NT2/D1 (cell line): ENCODE results near the gene USP17L29.
"Not testable (repeated sequence)": the region's sequence is repeated elsewhere in the genome, so short reads cannot be mapped to it uniquely, and the experiment has no call there.

Source experiments
- YY1 ChIP-seq: IDR thresholded peaks from 2 replicates; pipeline ENCODE4 v1.6.1; 2011; ENCODE audit not compliant: insufficient read length, insufficient read depth
- ZNF274 ChIP-seq: IDR thresholded peaks from 2 replicates; pipeline ENCODE4 v1.6.1; 2011; ENCODE audit warnings: mild to moderate bottlenecking, low read depth, low read length

DNA sequence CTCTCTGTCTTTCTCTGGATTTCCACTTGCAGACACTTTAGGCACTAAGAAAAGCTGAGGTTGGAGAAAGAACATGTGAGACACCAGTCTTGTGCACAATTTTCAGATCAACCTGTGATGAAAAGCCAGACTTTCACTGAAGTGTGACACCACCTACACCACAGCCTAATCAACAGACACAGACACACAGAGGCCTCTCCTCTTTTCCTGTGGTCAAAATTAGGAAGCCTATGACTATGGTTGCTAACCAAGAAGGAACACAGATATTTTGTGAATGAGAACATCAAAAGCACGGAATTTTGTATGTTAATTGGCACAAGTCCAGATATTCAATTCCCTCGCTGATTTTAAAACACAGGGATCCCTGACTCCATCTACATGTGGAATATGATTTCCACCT, 35.6 kb downstream of the USP17L29 start:
- not testable (repeated sequence) for TF ChIP-seq YY1, ZNF274
